H7 (cell line): ENCODE data around the gene LYPD8. TPM values are rescaled to one million over a fixed set of nuclear protein-coding genes. Genes with fewer than 3 reads are reported as not detected.

ENCODE experiments used
- DNase-seq: peaks from one replicate; pipeline ENCODE4 v3.0.0; 2012
- H3K27me3 ChIP-seq: 2 replicates; pipeline ENCODE4 v1.6.0; 2011; ENCODE audit warnings: mild to moderate bottlenecking, low read length; ENCODE audit not compliant: control insufficient read depth, insufficient read depth
- H3K36me3 ChIP-seq: replicated peaks from 2 replicates; pipeline ENCODE4 v1.5.1; 2011; ENCODE audit warnings: low read length; ENCODE audit not compliant: control insufficient read depth, insufficient read depth
- H3K4me3 ChIP-seq: 2 replicates; pipeline ENCODE4 v1.5.1; 2011; ENCODE audit warnings: low read depth, mild to moderate bottlenecking, control low read depth, low read length, moderate library complexity; ENCODE audit not compliant: insufficient read depth
- total RNA-seq: library from RNA; depleted of rRNA; stranded (reverse); fragments of >200 nt; shearing (Covaris generic); gene quantifications from 2 replicates; pipeline ENCODE4 v1.2.3, GENCODE V29; 2014

The LYPD8 gene
- total RNA-seq, 1 experiment from 2014 or later, result not detected

DNA sequence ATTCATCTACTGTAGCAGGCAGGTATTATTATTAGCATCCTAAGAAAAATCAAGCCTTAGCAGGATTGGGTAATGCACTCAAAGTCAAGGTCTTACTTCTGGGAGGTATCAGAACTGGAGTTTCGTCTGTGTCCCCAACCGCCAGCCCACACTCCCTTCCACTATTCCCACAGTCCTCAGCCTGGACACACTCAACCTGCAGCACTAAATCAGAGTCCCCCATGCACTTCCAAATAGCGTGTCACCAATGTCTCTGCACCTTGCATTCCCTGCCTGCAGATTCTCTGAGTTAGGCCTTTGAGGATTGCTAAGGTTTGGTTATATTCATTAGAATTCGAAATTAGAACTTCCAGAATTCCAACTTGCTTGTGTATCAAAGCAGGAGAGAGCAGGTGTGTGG is 3.9 kb downstream of the LYPD8 start:
- H3K27me3 ChIP-seq, result no peaks in the 10 kb centered on the region
- H3K4me3 ChIP-seq, result no peak overlapping the region
- DNase-seq, result no peak
- H3K36me3 ChIP-seq, result no peaks in the 10 kb centered on the region

DNA sequence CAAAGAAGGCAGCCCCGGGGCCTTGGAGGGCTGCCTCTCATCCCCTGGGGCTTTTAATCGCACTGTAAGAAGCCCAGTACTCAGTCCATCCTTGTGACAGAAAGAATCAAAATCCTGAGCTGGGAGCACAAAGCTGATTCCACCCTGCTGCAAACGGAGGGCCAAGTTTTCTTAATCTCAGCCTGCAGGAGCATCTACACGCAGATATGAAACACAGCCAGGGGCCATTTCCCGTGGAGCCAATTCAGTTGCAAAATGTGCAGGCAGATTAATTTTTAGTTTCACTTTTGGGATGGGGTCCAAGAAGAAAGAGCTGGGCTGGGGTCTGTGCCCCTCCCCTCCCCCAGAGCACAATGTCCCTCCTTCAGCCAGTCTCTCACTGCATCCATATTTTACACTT is 4.4 kb downstream of the LYPD8 start:
- Histone ChIP-seq H3K4me3 (no peak overlapping the region), H3K27me3 (no peaks in the 10 kb centered on the region), H3K36me3 (no peaks in the 10 kb centered on the region)
- DNase-seq, result no peak

DNA sequence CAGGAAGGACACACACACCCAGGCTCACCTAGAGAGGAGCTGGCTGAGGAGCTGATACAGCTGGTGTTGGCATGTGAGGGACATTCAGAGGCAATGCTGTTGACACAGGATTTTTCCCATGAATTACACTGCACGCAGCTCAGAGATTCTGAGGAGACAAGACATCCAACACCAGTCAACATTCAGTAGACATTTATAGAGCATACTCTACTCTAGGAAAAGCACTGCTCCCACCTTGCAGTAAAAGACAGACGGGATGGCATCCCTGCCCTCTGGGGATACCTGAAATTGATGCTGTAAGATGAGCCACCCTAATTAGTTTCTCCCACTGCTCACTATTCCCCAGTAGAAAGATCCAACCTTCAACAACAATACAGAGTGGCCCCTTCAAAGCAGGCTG is 5.1 kb downstream of the LYPD8 start:
- no peak overlapping the region for H3K4me3 ChIP-seq
- no peaks in the 10 kb centered on the region for H3K36me3 ChIP-seq
- no peaks in the 10 kb centered on the region for H3K27me3 ChIP-seq
- no peak for DNase-seq

DNA sequence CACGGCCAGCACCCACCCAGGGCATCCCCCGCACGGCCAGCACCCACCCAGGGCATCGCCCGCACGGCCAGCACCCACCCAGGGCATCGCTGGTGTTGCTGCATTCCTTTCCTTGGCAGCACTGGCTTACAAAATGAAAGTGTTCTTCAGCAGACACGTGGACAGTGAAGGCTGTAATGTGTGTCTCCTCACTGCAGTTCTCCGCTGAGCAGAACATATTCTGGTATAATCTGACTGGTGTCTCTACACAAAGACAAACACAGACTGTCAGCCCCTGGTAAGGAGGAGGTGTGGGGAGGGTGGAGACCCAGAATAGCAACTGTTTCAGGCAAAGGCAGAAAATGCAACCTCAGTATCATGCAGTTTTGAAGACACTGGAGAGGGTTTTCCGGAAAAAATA is 7.3 kb downstream of the LYPD8 start:
- DNase-seq, result no peak
- Histone ChIP-seq H3K4me3 (no peak overlapping the region), H3K36me3 (no peaks in the 10 kb centered on the region)

DNA sequence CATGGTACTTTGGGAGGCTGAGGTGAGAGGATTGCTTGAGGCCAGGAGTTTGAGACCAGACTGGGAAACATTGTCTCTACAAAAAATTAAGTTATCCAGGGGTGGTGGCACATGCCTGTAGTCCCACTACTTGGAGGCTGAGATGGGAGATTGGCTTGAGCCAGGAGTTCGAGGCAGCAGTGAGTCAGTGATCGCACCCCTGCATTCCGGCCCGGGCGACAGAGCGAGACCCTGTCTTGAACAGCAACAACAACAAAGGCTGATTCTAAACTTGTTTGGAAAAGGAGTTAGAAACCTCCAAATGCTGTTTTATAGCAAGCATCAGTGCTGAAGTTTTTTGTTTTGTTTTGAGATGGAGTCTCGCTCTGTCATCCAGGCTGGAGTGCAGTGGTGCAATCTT is 14.7 kb downstream of the LYPD8 start:
- no peaks in the 10 kb centered on the region for H3K27me3 ChIP-seq
- DNase-seq, result no peak
- H3K36me3 ChIP-seq, result no peaks in the 10 kb centered on the region
- H3K4me3 ChIP-seq, result no peak overlapping the region

More for the DNA sequence above, 7.3 kb downstream of the LYPD8 start:
- H3K27me3 ChIP-seq, result no peaks in the 10 kb centered on the region

DNA sequence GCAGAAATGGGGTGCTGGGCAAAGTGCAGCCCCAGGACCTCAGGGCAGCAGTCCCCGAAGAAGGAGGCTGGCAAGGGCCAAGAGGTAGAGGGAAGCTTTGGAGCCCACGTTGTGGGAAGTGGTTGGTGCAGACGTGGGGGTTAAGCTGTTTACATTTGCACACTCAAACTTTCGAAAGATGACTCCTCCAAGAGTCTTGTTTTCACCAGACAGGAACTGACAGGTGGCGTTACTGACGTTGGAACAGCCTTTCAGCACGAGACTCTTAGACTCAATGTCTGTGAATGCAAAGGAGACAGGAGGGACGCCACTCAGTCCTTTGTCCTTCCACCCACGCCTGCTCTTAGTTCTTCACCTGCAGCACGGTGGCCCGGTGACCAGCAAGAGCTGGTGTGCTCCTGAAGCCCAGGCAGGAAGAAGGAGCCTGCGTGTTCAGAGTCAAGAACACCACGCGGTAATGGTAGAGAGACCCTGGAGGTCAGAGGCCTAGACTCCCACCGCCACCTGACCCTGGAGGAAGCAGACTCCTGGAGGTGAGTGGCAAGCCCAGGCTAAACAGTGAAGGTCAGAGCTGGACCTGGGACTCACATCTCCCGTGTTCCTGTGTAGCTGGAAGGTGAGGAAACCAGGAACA is 15.9 kb downstream of the LYPD8 start:
- DNase-seq, result no peak
- H3K36me3 ChIP-seq, result no peaks in the 10 kb centered on the region
- H3K4me3 ChIP-seq, result no peak overlapping the region
- H3K27me3 ChIP-seq, result no peaks in the 10 kb centered on the region

DNA sequence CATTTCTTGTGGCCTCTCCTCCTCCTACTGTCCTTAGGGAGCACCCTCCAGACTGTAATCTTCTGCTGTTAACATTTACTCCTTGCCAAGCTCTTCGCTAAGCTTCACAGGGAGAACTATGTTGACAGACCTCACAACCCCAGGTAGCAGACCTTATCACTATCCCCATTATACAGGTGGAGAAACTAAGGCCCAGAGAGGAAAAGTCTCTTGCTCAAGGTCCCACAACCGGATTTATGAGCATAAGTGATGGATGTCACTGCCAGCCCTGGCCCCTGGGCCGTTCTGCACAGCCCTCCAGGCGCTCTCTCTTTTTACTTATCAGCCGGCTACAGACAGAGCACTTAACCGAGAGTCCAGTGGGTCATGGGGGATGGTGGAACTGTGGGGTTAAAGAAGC is 18.1 kb downstream of the LYPD8 start:
- Histone ChIP-seq H3K36me3 (no peaks in the 10 kb centered on the region), H3K4me3 (no peak overlapping the region), H3K27me3 (no peaks in the 10 kb centered on the region)
- DNase-seq, result no peak

DNA sequence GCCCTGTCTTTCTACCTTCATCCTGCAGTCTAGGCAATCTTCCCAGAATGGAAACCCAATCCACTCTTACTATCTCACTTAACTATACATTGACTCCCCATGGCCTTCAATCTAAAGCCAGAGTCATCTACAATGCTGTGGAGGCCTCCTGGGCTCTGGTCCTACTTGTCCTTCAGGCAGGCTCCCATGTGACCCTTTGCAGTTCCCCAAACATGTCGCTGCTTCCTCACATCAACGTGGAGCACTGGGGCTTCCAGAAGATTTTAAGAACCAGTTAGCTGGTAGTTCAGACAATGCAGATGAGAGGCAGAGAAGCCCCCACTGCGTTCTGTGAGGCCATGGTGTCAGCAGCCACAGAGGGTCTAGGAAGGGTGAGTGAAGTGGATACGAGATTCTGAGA is 18.6 kb downstream of the LYPD8 start:
- no peaks in the 10 kb centered on the region for H3K27me3 ChIP-seq
- DNase-seq, result no peak
- no peaks in the 10 kb centered on the region for H3K36me3 ChIP-seq

DNA sequence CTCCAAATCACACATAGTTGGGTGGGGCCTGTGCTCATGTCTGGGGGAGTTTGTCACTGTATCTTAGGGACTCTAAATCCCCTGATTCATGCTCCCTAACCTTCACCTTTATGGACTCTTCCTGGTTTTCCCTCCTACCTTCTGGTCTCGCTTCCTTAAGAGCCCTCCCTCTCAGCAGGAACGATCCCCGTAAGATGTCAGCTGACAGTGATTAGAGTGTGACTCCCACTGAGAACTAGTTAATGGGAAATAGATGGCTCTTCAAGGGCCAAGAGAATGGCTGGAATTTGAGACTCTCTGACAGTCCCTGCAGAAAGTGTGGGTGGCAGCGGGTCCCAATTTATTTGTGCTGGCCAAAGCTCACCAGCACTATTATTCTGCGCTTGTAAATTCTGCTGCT is 22.0 kb downstream of the LYPD8 start:
- DNase-seq, result no peak
- Histone ChIP-seq H3K27me3 (no peaks in the 10 kb centered on the region), H3K36me3 (no peaks in the 10 kb centered on the region), H3K4me3 (no peak overlapping the region)

More for the DNA sequence above, 18.6 kb downstream of the LYPD8 start:
- no peak overlapping the region for H3K4me3 ChIP-seq

DNA sequence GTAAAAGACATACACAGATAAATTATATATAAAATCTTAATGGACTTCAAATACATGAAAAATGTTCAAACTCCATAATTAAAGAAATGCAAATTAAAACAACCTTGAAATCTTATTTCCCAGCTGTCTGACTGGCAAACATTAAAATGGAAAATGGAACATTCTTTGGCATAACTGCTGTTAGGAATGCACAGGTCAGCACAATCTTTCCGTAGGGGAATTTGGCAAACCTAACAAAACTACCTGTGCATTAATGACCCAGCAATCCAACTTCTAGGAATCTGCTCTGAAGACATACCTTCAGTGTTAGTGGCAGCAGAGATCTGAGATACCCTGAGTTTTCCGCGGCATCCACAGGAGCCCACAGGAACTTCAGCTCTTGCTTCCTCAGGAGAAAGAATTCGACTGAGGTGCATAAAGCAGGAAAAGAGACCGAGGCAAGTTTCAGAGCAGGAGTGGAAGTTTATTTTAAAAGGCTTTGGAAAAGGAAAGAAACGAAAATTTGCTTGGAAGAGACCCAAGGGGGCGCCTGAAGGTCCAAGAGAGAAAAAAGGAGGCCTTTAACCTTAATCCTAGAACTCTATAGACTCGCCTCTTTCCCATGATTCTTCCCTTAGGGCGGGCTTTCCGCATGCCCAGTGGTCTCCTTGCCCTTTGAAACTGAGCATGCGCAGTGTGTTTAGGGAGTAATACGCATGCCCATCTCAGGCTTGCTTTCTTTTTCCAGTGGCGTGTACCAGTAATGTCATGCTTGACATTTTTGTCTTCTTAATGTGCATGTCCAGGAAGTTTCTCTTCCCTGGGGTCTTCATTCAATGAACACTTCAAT is 24.8 kb downstream of the LYPD8 start:
- H3K27me3 ChIP-seq, result no peaks in the 10 kb centered on the region
- no peaks in the 10 kb centered on the region for H3K36me3 ChIP-seq
- no peak for DNase-seq
- no peak overlapping the region for H3K4me3 ChIP-seq

DNA sequence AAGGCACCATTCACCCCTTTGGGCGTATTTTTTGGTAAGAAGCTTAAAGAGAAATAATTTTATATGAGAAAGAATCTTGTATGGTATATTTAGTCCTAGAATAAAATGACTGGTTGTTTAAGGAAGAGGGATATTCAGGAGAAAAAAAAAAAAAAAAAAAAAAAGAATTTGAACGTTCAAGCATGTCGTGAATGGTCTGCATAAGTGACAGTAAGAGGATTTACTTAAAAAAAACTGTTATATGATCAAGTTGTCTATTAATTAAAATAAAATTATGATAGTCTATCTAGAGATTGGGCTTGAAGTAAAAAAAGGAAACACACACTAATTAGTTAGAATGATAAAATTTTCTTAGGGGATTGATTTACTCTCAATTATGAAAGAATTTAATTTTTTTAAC is 41.3 kb downstream of the LYPD8 start:
- H3K4me3 ChIP-seq, result no peak overlapping the region
- DNase-seq, result no peak
- H3K36me3 ChIP-seq, result no peaks in the 10 kb centered on the region
- no peaks in the 10 kb centered on the region for H3K27me3 ChIP-seq

DNA sequence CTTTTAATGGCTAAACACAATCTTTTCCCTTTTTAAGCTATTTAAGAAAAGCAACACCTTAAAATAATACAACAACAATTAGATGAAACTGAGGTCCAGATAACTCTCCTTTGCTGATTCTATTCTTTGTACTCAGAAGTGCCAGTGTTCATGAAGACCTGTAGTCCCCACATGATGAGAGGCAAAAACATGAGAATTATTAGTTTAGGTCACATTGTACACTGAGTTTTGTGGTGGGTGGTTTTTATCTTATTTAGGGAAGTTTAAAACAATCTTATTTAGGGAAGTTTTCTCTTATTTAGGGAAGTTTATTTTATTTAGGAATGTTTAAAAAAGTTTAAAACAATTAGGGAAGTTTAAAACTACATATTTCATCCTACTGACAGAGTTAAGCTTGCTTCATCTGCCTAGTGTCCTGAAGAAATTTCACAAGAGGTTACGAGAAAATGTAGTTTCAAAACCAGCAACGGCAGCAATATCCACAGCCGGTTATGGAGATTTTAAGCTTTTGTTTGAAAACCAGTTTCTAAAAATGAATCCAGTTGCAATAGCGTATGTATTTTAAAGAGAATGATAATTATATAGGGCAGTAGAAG is 45.2 kb downstream of the LYPD8 start:
- Histone ChIP-seq H3K4me3 (no peak overlapping the region), H3K36me3 (no peaks in the 10 kb centered on the region), H3K27me3 (no peaks in the 10 kb centered on the region)
- no peak for DNase-seq

DNA sequence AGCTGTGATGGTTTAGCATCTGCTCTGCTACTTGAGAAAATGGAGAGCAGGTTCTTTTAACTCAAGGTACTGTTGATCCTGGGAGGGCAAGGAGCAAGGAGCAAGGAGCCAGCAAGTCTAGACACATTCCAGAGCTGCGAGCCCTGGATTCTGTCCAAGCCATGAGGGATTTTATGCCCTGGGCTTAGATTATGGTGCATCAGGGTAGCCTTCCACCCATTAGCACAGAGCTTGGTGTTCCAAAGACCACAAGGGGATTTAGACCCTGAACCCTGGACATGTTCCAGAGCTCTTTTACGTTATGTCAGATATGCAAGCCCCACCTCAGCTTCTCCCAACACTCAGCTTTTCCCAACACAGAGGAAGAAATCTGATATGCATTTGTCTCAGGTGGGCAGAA is 51.0 kb downstream of the LYPD8 start:
- Histone ChIP-seq H3K36me3 (no peaks in the 10 kb centered on the region), H3K27me3 (no peaks in the 10 kb centered on the region), H3K4me3 (no peak overlapping the region)
- DNase-seq, result no peak

DNA sequence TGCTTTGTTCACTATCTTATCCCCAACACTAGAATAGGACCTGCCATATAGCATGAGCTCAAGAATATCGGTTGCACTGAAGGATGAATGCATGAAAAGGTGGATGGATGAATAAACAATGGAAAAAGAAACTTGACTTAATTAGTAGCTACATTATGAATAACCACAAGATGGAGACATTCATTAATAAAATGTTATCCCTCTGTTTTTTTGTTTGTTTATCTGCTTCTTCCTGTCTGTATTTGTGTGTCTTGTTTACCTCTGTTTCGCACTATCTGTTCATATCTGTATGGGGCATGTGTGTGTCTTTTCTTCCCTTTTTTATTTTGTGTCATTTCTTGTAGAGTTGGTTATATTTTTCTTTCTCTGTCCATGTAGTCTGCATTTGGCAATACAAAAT is 51.9 kb downstream of the LYPD8 start:
- Histone ChIP-seq H3K4me3 (no peak overlapping the region), H3K27me3 (no peaks in the 10 kb centered on the region), H3K36me3 (no peaks in the 10 kb centered on the region)
- no peak for DNase-seq

DNA sequence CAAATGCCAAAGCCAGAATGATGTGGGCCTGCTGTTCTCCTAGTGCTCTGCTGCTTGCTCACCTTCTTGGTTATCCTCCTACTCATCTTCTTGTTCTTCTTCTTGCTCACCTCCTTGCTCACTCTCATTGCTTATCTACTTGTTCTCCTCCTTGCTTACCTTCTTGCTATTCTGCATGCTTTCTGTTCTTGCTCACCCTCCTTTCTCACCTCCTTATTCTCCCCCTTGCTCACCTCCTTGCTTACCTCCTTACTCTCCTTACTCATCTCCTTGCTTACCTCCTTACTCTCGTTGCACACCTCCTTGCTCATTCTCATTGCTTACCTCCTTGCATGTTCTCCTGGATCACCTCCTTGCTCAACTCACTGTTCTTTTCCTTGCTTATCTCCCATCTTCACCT is 52.8 kb downstream of the LYPD8 start, which contains the start of gene OR14I1:
TSS of gene OR14I1 (minus strand) at position 53 of the 400 bp plus-strand sequence.
- no peak for DNase-seq
- H3K4me3 ChIP-seq, result no peak within 1 kb of the TSS
- H3K36me3 ChIP-seq, result no peaks in the 10 kb centered on the region
- no peaks in the 10 kb centered on the region for H3K27me3 ChIP-seq
